AG04449 (cell line): ENCODE results near the gene ADGRD2.

Source experiments
- CTCF ChIA-PET: fragments of 350-600 bp; formaldehyde crosslinking; extraction: SDS; loops from one replicate; lab custom pipeline; 2021; ENCODE audit warnings: antibody characterized with exemption; lab: Yijun Ruan, JAX
- POLR2A ChIA-PET: fragments of 400-600, 350-600 bp; formaldehyde crosslinking; extraction: SDS; loops from one replicate; lab custom pipeline; 2020; ENCODE audit warnings: antibody characterized with exemption, inconsistent platforms; lab: Yijun Ruan, JAX
- DNase-seq: peaks from one replicate; pipeline ENCODE4 v3.0.0-alpha.2; 2010; ENCODE audit warnings: low read depth, low spot score
- H3K4me3 ChIP-seq: 2 replicates; pipeline ENCODE4 v1.5.1; 2011; ENCODE audit warnings: low read depth, mild to moderate bottlenecking, control low read depth, low read length
- TF ChIP-seq, protein P1 (sequence below): IDR thresholded peaks from one replicate; pipeline ENCODE4 v1.5.1; 2011; ENCODE audit warnings: mild to moderate bottlenecking, moderate library complexity, low read length, control low read depth, inconsistent platforms; ENCODE audit not compliant: insufficient read depth; ENCODE audit errors: missing control alignments

Gene ADGRD2

DNA sequence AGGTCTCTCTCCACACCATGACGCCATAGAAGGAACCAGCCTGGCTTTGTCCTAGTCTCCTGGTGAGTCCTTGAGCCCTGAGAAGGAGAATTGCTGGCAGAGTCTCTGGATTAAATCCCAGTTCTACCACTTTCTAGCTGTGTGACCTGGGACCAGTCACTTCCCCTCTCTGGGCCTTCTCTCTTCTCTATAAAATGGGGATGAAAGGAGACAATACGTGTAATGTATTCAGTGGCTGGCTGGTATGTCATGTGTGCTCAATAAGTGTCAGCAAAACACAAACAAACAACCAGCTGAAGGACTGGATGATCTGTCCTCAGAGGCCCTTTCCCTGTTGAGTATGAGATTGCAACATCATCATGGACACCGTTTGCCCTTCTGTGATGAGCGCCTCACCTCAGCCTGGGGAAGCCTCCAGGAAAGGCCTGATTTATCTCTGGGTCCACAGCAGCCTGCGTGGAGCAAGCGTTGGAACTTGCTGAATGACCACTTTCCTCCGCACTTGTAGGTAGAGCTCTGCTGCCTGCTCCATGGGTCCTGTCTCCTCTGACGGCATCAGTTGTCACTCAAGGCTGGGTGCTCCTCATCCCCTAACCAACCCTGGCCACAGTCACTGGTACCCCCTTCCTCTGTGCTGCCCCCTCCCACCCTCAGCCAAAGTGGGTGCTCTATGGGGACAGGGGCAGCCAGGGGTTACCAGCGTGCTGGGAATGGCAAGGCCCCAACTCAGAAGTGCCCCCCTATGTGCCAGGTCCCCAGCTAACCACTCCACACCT, 60.6 kb downstream of the ADGRD2 start:
- ChIA-PET CTCF (interaction anchor here (0.9 to 6.5 kb wide), 3 partner anchors 13 to 92 kb away, joined by 3 to 34 read pairs (median 4); no protein-coding TSS in a partner anchor), POLR2A (no interaction called here)
- TF ChIP-seq, protein P1, sequence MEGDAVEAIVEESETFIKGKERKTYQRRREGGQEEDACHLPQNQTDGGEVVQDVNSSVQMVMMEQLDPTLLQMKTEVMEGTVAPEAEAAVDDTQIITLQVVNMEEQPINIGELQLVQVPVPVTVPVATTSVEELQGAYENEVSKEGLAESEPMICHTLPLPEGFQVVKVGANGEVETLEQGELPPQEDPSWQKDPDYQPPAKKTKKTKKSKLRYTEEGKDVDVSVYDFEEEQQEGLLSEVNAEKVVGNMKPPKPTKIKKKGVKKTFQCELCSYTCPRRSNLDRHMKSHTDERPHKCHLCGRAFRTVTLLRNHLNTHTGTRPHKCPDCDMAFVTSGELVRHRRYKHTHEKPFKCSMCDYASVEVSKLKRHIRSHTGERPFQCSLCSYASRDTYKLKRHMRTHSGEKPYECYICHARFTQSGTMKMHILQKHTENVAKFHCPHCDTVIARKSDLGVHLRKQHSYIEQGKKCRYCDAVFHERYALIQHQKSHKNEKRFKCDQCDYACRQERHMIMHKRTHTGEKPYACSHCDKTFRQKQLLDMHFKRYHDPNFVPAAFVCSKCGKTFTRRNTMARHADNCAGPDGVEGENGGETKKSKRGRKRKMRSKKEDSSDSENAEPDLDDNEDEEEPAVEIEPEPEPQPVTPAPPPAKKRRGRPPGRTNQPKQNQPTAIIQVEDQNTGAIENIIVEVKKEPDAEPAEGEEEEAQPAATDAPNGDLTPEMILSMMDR: no peak
- no peak overlapping the region for H3K4me3 ChIP-seq
- DNase-seq: no peak

- ChIA-PET CTCF (interaction anchor here (0.9 to 6.5 kb wide), 3 partner anchors 12 to 92 kb away, joined by 3 to 34 read pairs (median 4); no protein-coding TSS in a partner anchor), POLR2A (no interaction called here)
- no peak for DNase-seq
- H3K4me3 ChIP-seq: no peak overlapping the region
- TF ChIP-seq, protein P1: no peak
Observed at GRCh38 chr9:124511426-124511840, 61.2 kb downstream of the ADGRD2 start.

DNA sequence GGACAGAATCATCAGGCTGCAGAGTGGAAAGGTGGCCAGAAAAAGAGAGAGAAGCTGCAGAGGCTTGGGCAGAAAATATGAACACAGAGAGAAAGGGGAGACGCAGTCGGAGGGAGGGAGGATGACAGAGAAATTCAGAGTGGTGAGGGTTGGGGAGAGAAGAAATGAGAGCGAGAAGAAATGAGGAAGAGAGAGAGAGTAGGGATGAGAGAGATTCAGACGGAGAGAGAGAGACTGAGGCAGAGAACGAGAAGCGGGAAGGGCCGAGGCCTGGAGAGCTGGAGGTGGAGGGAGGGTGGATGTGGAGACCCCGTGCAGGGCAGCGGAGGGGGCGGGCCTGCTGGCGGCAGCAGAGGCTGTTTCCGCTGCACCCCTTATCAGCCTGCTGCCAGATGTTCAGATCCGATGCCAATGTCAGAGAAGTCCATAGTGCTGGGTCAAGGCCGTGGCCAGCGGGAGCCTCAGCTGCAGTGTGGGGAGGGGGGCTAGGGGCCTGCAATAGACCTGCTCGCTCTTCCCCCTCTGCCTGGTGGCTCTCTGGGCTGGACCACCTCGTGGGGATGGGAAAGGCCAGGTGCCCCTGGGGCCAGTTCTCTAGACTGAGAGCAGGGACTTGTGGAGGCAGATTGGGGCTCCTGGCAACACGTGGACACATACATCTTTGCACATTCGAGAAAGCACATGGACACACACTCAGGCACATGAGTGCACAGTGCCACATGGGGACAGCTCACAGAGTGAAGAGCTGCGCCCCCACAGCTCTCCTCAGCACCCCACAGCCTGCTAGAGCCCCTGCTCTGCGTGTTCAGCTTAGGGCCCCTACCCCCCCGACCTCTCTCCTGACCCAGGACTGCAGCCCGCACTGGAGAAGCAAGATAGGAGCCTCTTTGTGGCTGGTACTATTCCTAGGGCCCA, 61.9 kb downstream of the ADGRD2 start:
- CTCF ChIA-PET: interaction anchor here (6.5 kb wide), 1 partner anchor 24 kb away, joined by 34 read pairs; no protein-coding TSS in a partner anchor
- TF ChIP-seq, protein P1: no peak
- POLR2A ChIA-PET: no interaction called here

DNA sequence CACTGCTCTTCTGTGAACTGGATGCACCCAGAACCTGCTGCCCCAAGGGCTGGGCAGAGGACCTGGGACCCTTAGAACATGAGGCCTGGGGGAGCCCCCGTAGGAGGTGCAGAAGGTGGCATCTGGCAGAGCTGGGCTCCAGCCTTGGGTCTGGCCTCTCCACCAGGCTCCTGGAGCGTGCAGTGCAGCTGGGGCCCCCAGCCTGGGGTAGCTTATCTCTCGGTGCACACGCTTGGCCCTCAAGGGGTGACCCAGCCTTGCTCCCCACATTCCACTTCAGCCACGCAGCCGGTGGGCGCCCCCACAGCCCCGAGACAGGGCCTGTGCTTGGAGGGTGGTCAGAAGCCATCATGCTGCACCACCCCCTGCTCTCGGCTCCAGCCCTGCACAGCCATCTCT, 62.6 kb downstream of the ADGRD2 start:
- no peak overlapping the region for H3K4me3 ChIP-seq
- POLR2A ChIA-PET: no interaction called here
- CTCF ChIA-PET: interaction anchor here (6.5 kb wide), 1 partner anchor 23 kb away, joined by 34 read pairs; no protein-coding TSS in a partner anchor
- no peak for DNase-seq
- TF ChIP-seq, protein P1: no peak

More for the DNA sequence above, 61.9 kb downstream of the ADGRD2 start:
- no peak overlapping the region for H3K4me3 ChIP-seq
- DNase-seq: no peak

- H3K4me3 ChIP-seq: no peak overlapping the region
- TF ChIP-seq, protein P1: no peak
- POLR2A ChIA-PET: no interaction called here
- no peak for DNase-seq
- CTCF ChIA-PET: interaction anchor here (6.5 kb wide), 1 partner anchor 23 kb away, joined by 34 read pairs; no protein-coding TSS in a partner anchor
Observed at GRCh38 chr9:124513376-124513994, 63.2 kb downstream of the ADGRD2 start.
